Glutamatergic neuron (in vitro differentiated cells): ENCODE data around the gene TSEN34. TPM values are rescaled to one million over a fixed set of nuclear protein-coding genes. Genes with fewer than 3 reads are reported as not detected.
"Not testable (repeated sequence)": the region's sequence is repeated elsewhere in the genome, so short reads cannot be mapped to it uniquely, and the experiment has no call there.

ENCODE experiments used
- DNase-seq: peaks from one replicate; pipeline ENCODE4 v3.0.0; 2022
- H3K27ac Mint-ChIP-seq: one replicate; pipeline ENCODE4 v1.8.0; 2020; ENCODE audit warnings: mild to moderate bottlenecking, mixed read lengths, inconsistent platforms; ENCODE audit not compliant: unreplicated experiment
- H3K27me3 Mint-ChIP-seq: one replicate; pipeline ENCODE4 v1.8.0; 2020; ENCODE audit warnings: mild to moderate bottlenecking, moderate library complexity, mixed read lengths, inconsistent platforms; ENCODE audit not compliant: unreplicated experiment
- H3K36me3 Mint-ChIP-seq: one replicate; pipeline ENCODE4 v1.8.0; 2020; ENCODE audit warnings: mild to moderate bottlenecking, mixed read lengths, inconsistent platforms; ENCODE audit not compliant: unreplicated experiment
- H3K4me1 Mint-ChIP-seq: one replicate; pipeline ENCODE4 v1.8.0; 2020; ENCODE audit warnings: mild to moderate bottlenecking, low read depth, mixed read lengths, inconsistent platforms; ENCODE audit not compliant: unreplicated experiment
- H3K4me3 Mint-ChIP-seq: one replicate; pipeline ENCODE4 v1.8.0; 2020; ENCODE audit warnings: mild to moderate bottlenecking, mixed read lengths, inconsistent platforms; ENCODE audit not compliant: unreplicated experiment
- H3K9me3 Mint-ChIP-seq: one replicate; pipeline ENCODE4 v1.8.0; 2020; ENCODE audit warnings: mild to moderate bottlenecking, moderate library complexity, mixed read lengths, inconsistent platforms; ENCODE audit not compliant: unreplicated experiment
- CTCF ChIP-seq: fragments of 200-600 bp; sonication (generic); IDR thresholded peaks from one replicate; pipeline ENCODE4 v1.5.0; 2021; ENCODE audit not compliant: partially characterized antibody, unreplicated experiment
- total RNA-seq: library from RNA; stranded (reverse); fragmentation: NEBNext Ultra II Directional; extraction: Animal tissue kit (Norgen Biotek cat#: 25700); gene quantifications from one replicate; pipeline ENCODE4 v1.2.1, GENCODE V29; 2021; ENCODE audit not compliant: unreplicated experiment

TSEN34 gene
- total RNA-seq, 1 donor from 2014 or later = 44.8 TPM

GRCh38 chr19:54191811-54192453, 824 bp downstream of the TSEN34 start:
- no peak for TF ChIP-seq CTCF
- peak overlapping the region; percentile 93 for H3K4me3 Mint-ChIP-seq
- DNase-seq = no peak
- H3K36me3 Mint-ChIP-seq = no peaks in the 10 kb centered on the region
- peaks cover 11% of the 10 kb centered on the region for H3K4me1 Mint-ChIP-seq
- H3K27ac Mint-ChIP-seq = peak overlapping the region; percentile 87
- peaks cover 11% of the 10 kb centered on the region for H3K9me3 Mint-ChIP-seq
- H3K27me3 Mint-ChIP-seq = peaks cover 13% of the 10 kb centered on the region

GRCh38 chr19:54193011-54193410, 1.9 kb downstream of the TSEN34 start:
- H3K9me3 Mint-ChIP-seq = peaks cover 11% of the 10 kb centered on the region
- DNase-seq = no peak
- H3K36me3 Mint-ChIP-seq = no peaks in the 10 kb centered on the region
- peaks cover 7% of the 10 kb centered on the region for H3K4me1 Mint-ChIP-seq
- TF ChIP-seq CTCF = no peak
- peak overlapping the region; percentile 59 for H3K27ac Mint-ChIP-seq
- peaks cover 8% of the 10 kb centered on the region for H3K27me3 Mint-ChIP-seq
- peak overlapping the region; percentile 55 for H3K4me3 Mint-ChIP-seq

GRCh38 chr19:54194463-54194862, 3.4 kb downstream of the TSEN34 start:
- not testable (repeated sequence) for DNase-seq, H3K36me3 Mint-ChIP-seq, H3K4me1 Mint-ChIP-seq, H3K4me3 Mint-ChIP-seq, H3K27me3 Mint-ChIP-seq, H3K27ac Mint-ChIP-seq
- H3K9me3 Mint-ChIP-seq = peaks cover 11% of the 10 kb centered on the region

- Mint-ChIP-seq H3K4me1 (peaks cover 4% of the 10 kb centered on the region), H3K27me3 (peaks cover 7% of the 10 kb centered on the region), H3K9me3 (peaks cover 13% of the 10 kb centered on the region), H3K36me3 (no peaks in the 10 kb centered on the region), H3K27ac (no peak overlapping the region), H3K4me3 (no peak overlapping the region)
- no peak for TF ChIP-seq CTCF
- DNase-seq = no peak
These were observed 5.4 kb downstream of the TSEN34 start for GRCh38 chr19:54196536-54196935.

GRCh38 chr19:54197121-54197520, 6.0 kb downstream of the TSEN34 start:
- Mint-ChIP-seq H3K27ac (peak overlapping the region; percentile 22), H3K9me3 (peaks cover 13% of the 10 kb centered on the region), H3K36me3 (no peaks in the 10 kb centered on the region), H3K27me3 (peaks cover 5% of the 10 kb centered on the region), H3K4me3 (no peak overlapping the region), H3K4me1 (peaks cover 4% of the 10 kb centered on the region)
- DNase-seq = no peak
- TF ChIP-seq CTCF = no peak
